NCI-H510A treated with DMSO at 0.1 percent for 48 hours (cell line): ENCODE results near the gene MVB12B.

Experiments
- DNase-seq: peaks from one replicate; lab custom pipeline; 2025; lab: John Stamatoyannopoulos, UW

The MVB12B gene

GRCh38 chr9:126363250-126363649 lies 36.6 kb downstream of the MVB12B start:
- no peak for DNase-seq

- no peak for DNase-seq
Observed at GRCh38 chr9:126363847-126364671, 37.4 kb downstream of the MVB12B start.

- DNase-seq = no peak
Observed at GRCh38 chr9:126365780-126366179, 39.2 kb downstream of the MVB12B start.

- DNase-seq = no peak
Observed at GRCh38 chr9:126366366-126367011, 39.9 kb downstream of the MVB12B start.

GRCh38 chr9:126367139-126367538 lies 40.5 kb downstream of the MVB12B start:
- no peak for DNase-seq

- peak; percentile 55 for DNase-seq
Observed at GRCh38 chr9:126367616-126368015, 41.0 kb downstream of the MVB12B start.

GRCh38 chr9:126368020-126368419 lies 41.4 kb downstream of the MVB12B start:
- no peak for DNase-seq

GRCh38 chr9:126371007-126371870 lies 44.6 kb downstream of the MVB12B start:
- DNase-seq = no peak

GRCh38 chr9:126372716-126373115 lies 46.1 kb downstream of the MVB12B start:
- no peak for DNase-seq

- peak; percentile 58 for DNase-seq
Observed at GRCh38 chr9:126373241-126373640, 46.6 kb downstream of the MVB12B start.

GRCh38 chr9:126374366-126374781 lies 47.7 kb downstream of the MVB12B start:
- DNase-seq = no peak

GRCh38 chr9:126375386-126375785 lies 48.8 kb downstream of the MVB12B start:
- peak; percentile 67 for DNase-seq

GRCh38 chr9:126376311-126377175 lies 49.9 kb downstream of the MVB12B start:
- DNase-seq = peak; percentile 63

- DNase-seq = no peak
Observed at GRCh38 chr9:126377176-126377509, 50.5 kb downstream of the MVB12B start.

- no peak for DNase-seq
Observed at GRCh38 chr9:126377536-126377935, 50.9 kb downstream of the MVB12B start.

- DNase-seq = no peak
Observed at GRCh38 chr9:126378761-126379160, 52.1 kb downstream of the MVB12B start.

- no peak for DNase-seq
Observed at GRCh38 chr9:126379661-126380360, 53.2 kb downstream of the MVB12B start.

- no peak for DNase-seq
Observed at GRCh38 chr9:126380447-126380846, 53.8 kb downstream of the MVB12B start.

GRCh38 chr9:126381195-126381594 lies 54.6 kb downstream of the MVB12B start:
- DNase-seq = no peak

- no peak for DNase-seq
Observed at GRCh38 chr9:126383406-126384046, 56.9 kb downstream of the MVB12B start.

- DNase-seq = no peak
Observed at GRCh38 chr9:126384926-126385325, 58.3 kb downstream of the MVB12B start.
